GM12878 (cell line): ENCODE data around the gene LYPD4. TPM values are rescaled to one million over a fixed set of nuclear protein-coding genes. Genes with fewer than 3 reads are reported as not detected.

ENCODE experiments used
- ATAC-seq: fragments of 200-7000 bp; cut with Tn5 transposase; 3 replicates; pipeline ENCODE4 v1.9.1; 2020; ENCODE audit warnings: mild to moderate bottlenecking, moderate library complexity
- BruUV-seq: library from RNA; stranded (reverse); fragments of 400-500 nt; replicated peaks from 2 replicates; lab custom pipeline; 2021; lab: Mats Ljungman, UMichigan
- CTCF ChIA-PET: fragments of 300-600 bp; sonication (Branson Sonifier 250); formaldehyde crosslinking; extraction: SDS; loops from one replicate; lab custom pipeline; 2021; ENCODE audit warnings: inconsistent platforms; lab: Yijun Ruan, JAX
- POLR2A ChIA-PET: fragments of 350-600 bp; formaldehyde crosslinking; extraction: SDS; loops from one replicate; lab custom pipeline; 2021; ENCODE audit warnings: inconsistent platforms; lab: Charles Lee
- RAD21 ChIA-PET: fragments of 300-600 bp; sonication (Branson Sonifier 250); formaldehyde crosslinking; loops from one replicate; lab custom pipeline; 2023; ENCODE audit warnings: antibody characterized with exemption; ENCODE audit not compliant: unreplicated experiment; lab: Charles Lee
- SMC1A ChIA-PET: fragments of 300-600 bp; sonication (Branson Sonifier 250); formaldehyde crosslinking; loops from one replicate; lab custom pipeline; 2023; ENCODE audit not compliant: unreplicated experiment, uncharacterized antibody; lab: Charles Lee
- DNase-seq: peaks from one replicate; pipeline ENCODE4 v3.0.0-alpha.2; 2011; ENCODE audit warnings: low read depth, low spot score
- FAIRE-seq: peaks from 3 replicates; lab custom pipeline; 2011; peaks lifted over from hg19 to GRCh38; lab: Jason Lieb, UNC
- H2AFZ ChIP-seq: 2 replicates; pipeline ENCODE4 v1.6.0; 2011; ENCODE audit warnings: low read depth, low read length, control low read depth; ENCODE audit not compliant: control insufficient read depth
- H3K27ac ChIP-seq: 2 replicates; pipeline ENCODE4 v1.5.1; 2011; ENCODE audit warnings: control low read depth; ENCODE audit not compliant: control insufficient read depth, insufficient read depth
- H3K27me3 ChIP-seq, 2 experiments: replicated peaks in 1 of 2; 2 replicates each; pipeline versions ENCODE4 v1.6.0 to v1.6.1; 2011; ENCODE audit warnings: low read length in 1 of 2; ENCODE audit not compliant: control insufficient read depth in 2 of 2, insufficient read depth in 2 of 2
- H3K36me3 ChIP-seq, 2 experiments: 2 replicates each; pipeline ENCODE4 v1.5.1; 2011; ENCODE audit warnings: low read length in 1 of 2; ENCODE audit not compliant: control insufficient read depth in 2 of 2, insufficient read depth in 2 of 2
- H3K4me1 ChIP-seq: 2 replicates; pipeline ENCODE4 v1.6.1; 2011; ENCODE audit warnings: mild to moderate bottlenecking, low read length, moderate library complexity, mixed read lengths; ENCODE audit not compliant: control insufficient read depth, insufficient read depth
- H3K4me2 ChIP-seq: 2 replicates; pipeline ENCODE4 v1.6.0; 2011; ENCODE audit warnings: control low read depth; ENCODE audit not compliant: control insufficient read depth, insufficient read depth
- H3K4me3 ChIP-seq: fragments of 200-600 bp; sonication (generic); 2 replicates; pipeline ENCODE4 v1.5.1; 2016
- H3K79me2 ChIP-seq: 2 replicates; pipeline ENCODE4 v1.6.0; 2011; ENCODE audit warnings: low read length; ENCODE audit not compliant: control insufficient read depth, insufficient read depth
- H3K9ac ChIP-seq: 2 replicates; pipeline ENCODE4 v1.8.0; 2011; ENCODE audit warnings: low read length, control low read depth, mixed read lengths; ENCODE audit not compliant: control insufficient read depth, insufficient read depth
- H3K9me3 ChIP-seq: replicated peaks from 3 replicates; pipeline ENCODE4 v1.5.1; 2011; ENCODE audit warnings: mild to moderate bottlenecking, low read length; ENCODE audit not compliant: control insufficient read depth, insufficient read depth
- H4K20me1 ChIP-seq: 2 replicates; pipeline ENCODE4 v1.6.0; 2011; ENCODE audit not compliant: control insufficient read depth, insufficient read depth
- EGR1 ChIP-seq, 2 experiments: IDR thresholded peaks; 1 replicate in 1 of 2; 2 replicates in 1 of 2; pipeline ENCODE4 v1.6.1; 2011 to 2012; ENCODE audit warnings: low read depth in 2 of 2, low read length in 2 of 2, borderline replicate concordance in 1 of 2, mild to moderate bottlenecking in 1 of 2, moderate library complexity in 1 of 2
- NR2C2 ChIP-seq: IDR thresholded peaks from 2 replicates; pipeline ENCODE4 v1.6.1; 2011; ENCODE audit warnings: borderline replicate concordance, low read depth; ENCODE audit not compliant: control insufficient read depth, insufficient read length
- RB1 ChIP-seq: fragments of 450-650 bp; formaldehyde crosslinking; IDR thresholded peaks from 2 replicates; pipeline ENCODE4 v1.6.1; 2017; ENCODE audit warnings: mild to moderate bottlenecking, borderline replicate concordance
- RUNX3 ChIP-seq: IDR thresholded peaks from 2 replicates; pipeline ENCODE4 v1.6.1; 2012; ENCODE audit warnings: low read length, inconsistent platforms
- TBL1XR1 ChIP-seq: IDR thresholded peaks from 2 replicates; pipeline ENCODE4 v1.6.1; 2012; ENCODE audit warnings: low read depth, low read length, improper control_type of control experiment
- TCF7 ChIP-seq: IDR thresholded peaks from 2 replicates; pipeline ENCODE4 v1.6.1; 2014; ENCODE audit warnings: antibody characterized with exemption, borderline replicate concordance
- ZBTB33 ChIP-seq: fragments of 450-650 bp; IDR thresholded peaks from 2 replicates; pipeline ENCODE4 v1.6.1; 2017; ENCODE audit warnings: mild to moderate bottlenecking
- WGBS: methylation state at CpG from one replicate; pipeline ENCODE4 v1.1.6; 2016; ENCODE audit warnings: low lambda C conversion rate; ENCODE audit not compliant: insufficient replicate concordance, insufficient coverage; ENCODE audit errors: missing lambda C conversion rate; 5-methylcytosine and 5-hydroxymethylcytosine counted together
- in situ Hi-C: fragments of 300-500 bp; cut with MboI; formaldehyde crosslinking; loops from 9 replicates; pipeline ENCODE4 v1.14.3; 2018; ENCODE audit warnings: mixed read lengths
- intact Hi-C: fragments of 100-400 bp; cut with micrococcal nuclease; formaldehyde crosslinking; loops from one replicate; pipeline ENCODE4 v1.14.2; 2022; ENCODE audit not compliant: unreplicated experiment
- polyA plus RNA-seq, 11 experiments: library from polyadenylated mRNA; depleted of rRNA in 4 of 11; unstranded in 6 of 11; stranded (reverse) in 5 of 11; fragments of >200 nt; fragmentation: Nextera tagmentation in 4 of 11; fragmentation: Illumina TruSeq in 1 of 11; extraction: Ambion mirVana in 4 of 11; extraction: Trizol in 1 of 11; gene quantifications; 1 replicate in 1 of 11; 2 replicates in 10 of 11; pipeline versions ENCODE4 v1.2.1 to v1.2.3, GENCODE V29; 2011 to 2016; ENCODE audit warnings: inconsistent platforms in 2 of 11, missing spikeins in 2 of 11, low read depth in 1 of 11
- total RNA-seq, 4 experiments: library from RNA; depleted of rRNA in 3 of 4; stranded (reverse); fragments of >200 nt in 3 of 4; fragmentation: Illumina TruSeq in 1 of 4; extraction: Trizol in 1 of 4; gene quantifications; 2 replicates each; pipeline versions ENCODE4 v1.2.1 to v1.2.3, GENCODE V29; 2013 to 2021

LYPD4 gene
- total and polyA plus RNA-seq, 10 of the 15 experiments (the other 5 are each of a cell fraction or from before 2014, with no cell fraction given): not detected

- no peak overlapping the region for H3K27ac ChIP-seq
Measured at GRCh38 chr19:41847351-41848105, 3.0 kb upstream of the LYPD4 start.

More at GRCh38 chr19:41847351-41848105, 3.0 kb upstream of the LYPD4 start:
- Histone ChIP-seq H3K9ac (no peak overlapping the region), H2AFZ (no peak overlapping the region), H3K79me2 (no peaks in the 10 kb centered on the region), H3K4me1 (no peaks in the 10 kb centered on the region), H3K27me3 (peaks cover 1 to 5% of the 10 kb centered on the region in 2 experiments; a peak in 3 of 4 replicates), H4K20me1 (no peaks in the 10 kb centered on the region), H3K36me3 (no peaks in the 10 kb centered on the region), H3K4me2 (no peak overlapping the region), H3K4me3 (no peak overlapping the region), H3K9me3 (no peaks in the 10 kb centered on the region)
- no TSS peak for BruUV-seq
- no peak for DNase-seq
- FAIRE-seq: no peak
- CTCF ChIA-PET: interaction anchor here (0.7 kb wide), 1 partner anchor 12 kb away, joined by 3 read pairs; no protein-coding TSS in a partner anchor
- RAD21 ChIA-PET: no interaction called here
- intact Hi-C loops: no loop called here
- SMC1A ChIA-PET: no interaction called here
- TF ChIP-seq TCF7 (no peak), TBL1XR1 (no peak), ZBTB33 (no peak), RB1 (no peak), NR2C2 (no peak), EGR1 (IDR thresholded peaks at IDR 0.05; ENCODE audit: borderline replicate concordance in 1 of 2, low read depth in 2 of 2, low read length in 2 of 2) (no peak), RUNX3 (no peak)
- 55% methylated on average over 19 of the region's 19 CpGs for WGBS
- in situ Hi-C loops: no loop called here
- POLR2A ChIA-PET: no interaction called here
- no peak for ATAC-seq
